ENCODE data around the gene PLEKHS1. TPM values are rescaled to one million over a fixed set of nuclear protein-coding genes. Genes with fewer than 3 reads are reported as not detected.

Gene PLEKHS1
- total RNA-seq: 1 to 10 TPM; 1.9 to 9.0 TPM

DNA sequence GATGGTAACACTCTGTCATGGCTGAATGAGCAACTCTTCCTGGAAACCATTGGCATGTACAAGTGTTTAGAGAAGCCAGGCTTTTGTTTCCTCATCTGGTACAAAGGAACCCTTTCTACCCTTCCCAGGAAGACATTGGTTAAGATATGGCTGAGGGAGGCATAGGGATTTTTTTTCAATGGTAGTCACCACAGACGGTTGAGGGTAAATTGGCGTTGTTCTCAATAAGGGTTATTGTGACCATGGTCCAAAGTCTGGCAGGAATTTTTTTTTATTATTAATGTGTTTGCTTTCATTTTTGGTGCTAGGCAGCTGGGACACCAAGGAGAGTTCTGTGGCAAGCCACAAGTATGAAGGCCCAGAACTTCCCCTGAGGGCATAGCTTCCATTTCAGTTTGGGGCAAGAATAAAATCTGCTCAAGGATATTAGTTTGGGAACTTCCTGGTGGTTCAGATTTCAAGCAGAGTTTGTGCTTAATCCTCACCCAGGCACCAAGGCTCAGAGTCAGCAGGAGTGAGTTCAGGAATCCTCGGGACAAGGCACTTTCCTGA lies at the start of gene PLEKHS1:
Gene PLEKHS1, plus strand, starts transcription at position 502 of the 552 bp plus-strand sequence. CDS start 3,596 bp downstream, outside the sequence.
- no peak for TF ChIP-seq POLR2AphosphoS5 (IDR thresholded peaks at IDR 0.05)
- TF ChIP-seq POLR2A (IDR thresholded peaks at IDR 0.05): no peak
- TF ChIP-seq, protein P1, sequence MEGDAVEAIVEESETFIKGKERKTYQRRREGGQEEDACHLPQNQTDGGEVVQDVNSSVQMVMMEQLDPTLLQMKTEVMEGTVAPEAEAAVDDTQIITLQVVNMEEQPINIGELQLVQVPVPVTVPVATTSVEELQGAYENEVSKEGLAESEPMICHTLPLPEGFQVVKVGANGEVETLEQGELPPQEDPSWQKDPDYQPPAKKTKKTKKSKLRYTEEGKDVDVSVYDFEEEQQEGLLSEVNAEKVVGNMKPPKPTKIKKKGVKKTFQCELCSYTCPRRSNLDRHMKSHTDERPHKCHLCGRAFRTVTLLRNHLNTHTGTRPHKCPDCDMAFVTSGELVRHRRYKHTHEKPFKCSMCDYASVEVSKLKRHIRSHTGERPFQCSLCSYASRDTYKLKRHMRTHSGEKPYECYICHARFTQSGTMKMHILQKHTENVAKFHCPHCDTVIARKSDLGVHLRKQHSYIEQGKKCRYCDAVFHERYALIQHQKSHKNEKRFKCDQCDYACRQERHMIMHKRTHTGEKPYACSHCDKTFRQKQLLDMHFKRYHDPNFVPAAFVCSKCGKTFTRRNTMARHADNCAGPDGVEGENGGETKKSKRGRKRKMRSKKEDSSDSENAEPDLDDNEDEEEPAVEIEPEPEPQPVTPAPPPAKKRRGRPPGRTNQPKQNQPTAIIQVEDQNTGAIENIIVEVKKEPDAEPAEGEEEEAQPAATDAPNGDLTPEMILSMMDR (IDR thresholded peaks at IDR 0.05): no peak
- Histone ChIP-seq H3K27ac (peak within 1 kb of the TSS; percentile 25 to 62), H3K36me3 (no peaks in the 10 kb centered on the region), H3K27me3 (replicated peaks; ENCODE audit: insufficient read depth) (no peaks in the 10 kb centered on the region), H3K9me3 (no peaks in the 10 kb centered on the region), H3K4me3 (no peak within 1 kb of the TSS), H3K4me1 (replicated peaks) (peaks cover 6% of the 10 kb centered on the region)
- DNase-seq (ENCODE audit: low spot score): no peak
- intact Hi-C loops (cut with DNase I): no loop called here
- 89% methylated on average over 3 of the region's 3 CpGs for WGBS

DNA sequence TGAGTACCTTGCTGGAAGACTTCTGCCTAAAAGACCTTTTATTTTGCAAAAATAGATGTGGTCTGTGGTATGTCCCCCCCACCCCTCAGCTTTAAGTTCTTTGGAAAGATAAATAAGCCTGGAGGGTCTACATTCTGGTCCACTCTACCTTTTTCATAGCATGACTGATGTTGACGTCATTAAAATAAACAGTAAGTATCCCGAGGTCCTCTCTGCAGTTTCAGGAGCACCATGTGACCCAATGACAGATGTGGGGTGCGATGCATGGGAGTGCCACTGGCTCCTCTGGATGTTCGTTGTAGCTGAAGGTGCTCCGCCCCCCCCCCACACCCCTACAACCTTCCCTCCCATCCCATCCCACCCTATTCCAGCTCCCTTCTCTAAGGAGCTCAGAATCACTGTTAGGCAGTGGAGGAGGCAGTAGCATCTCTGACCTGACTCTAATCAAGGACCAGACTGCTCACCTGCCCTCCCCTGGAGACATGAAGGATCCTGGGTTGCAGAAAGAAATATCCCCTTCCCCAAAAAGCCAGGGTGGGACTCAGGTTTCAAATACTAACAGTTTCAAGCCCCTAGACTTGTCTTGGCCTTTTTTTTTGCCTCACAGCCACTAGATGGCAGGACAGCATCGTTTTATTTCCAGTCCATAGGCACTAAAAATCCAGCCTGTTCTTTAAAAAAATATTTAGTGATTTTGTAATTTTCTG lies 46.7 kb upstream of the PLEKHS1 start:
- H3K27me3 ChIP-seq (replicated peaks; ENCODE audit: insufficient read depth): no peaks in the 10 kb centered on the region
- WGBS: 35% methylated on average over 6 of the region's 6 CpGs
- DNase-seq (ENCODE audit: low spot score): no peak
- H3K27ac ChIP-seq: no peak overlapping the region
- H3K4me3 ChIP-seq: no peak overlapping the region
- no peak for TF ChIP-seq POLR2AphosphoS5 (IDR thresholded peaks at IDR 0.05)
- TF ChIP-seq, protein P1 (IDR thresholded peaks at IDR 0.05): peak in 3 of 4 experiments; percentile 64 to 72 (median 65)
- H3K36me3 ChIP-seq: no peaks in the 10 kb centered on the region
- H3K4me1 ChIP-seq (replicated peaks): no peaks in the 10 kb centered on the region
- no peaks in the 10 kb centered on the region for H3K9me3 ChIP-seq
- intact Hi-C loops (cut with DNase I): loop anchor here (2.0 to 10.0 kb wide), 3 partner anchors 93 to 398 kb away; no protein-coding TSS in a partner anchor

- H3K36me3 ChIP-seq: no peaks in the 10 kb centered on the region
Observed at GRCh38 chr10:113705344-113705652, 46.2 kb upstream of the PLEKHS1 start.

GRCh38 chr10:113706623-113707022 lies 44.9 kb upstream of the PLEKHS1 start:
- no peak for DNase-seq (ENCODE audit: low spot score)
- Histone ChIP-seq H3K36me3 (no peaks in the 10 kb centered on the region), H3K4me3 (no peak overlapping the region)

More at GRCh38 chr10:113705344-113705652, 46.2 kb upstream of the PLEKHS1 start:
- Histone ChIP-seq H3K4me3 (no peak overlapping the region), H3K27me3 (replicated peaks; ENCODE audit: insufficient read depth) (no peaks in the 10 kb centered on the region), H3K4me1 (replicated peaks) (no peaks in the 10 kb centered on the region), H3K27ac (peak overlapping the region in 1 of 2 donors; percentile 13), H3K9me3 (no peaks in the 10 kb centered on the region)
- TF ChIP-seq, protein P1 (IDR thresholded peaks at IDR 0.05): no peak
- no peak for TF ChIP-seq POLR2AphosphoS5 (IDR thresholded peaks at IDR 0.05)
- no peak for DNase-seq (ENCODE audit: low spot score)
- intact Hi-C loops (cut with DNase I): loop anchor here (2.0 to 10.0 kb wide), 3 partner anchors 92 to 398 kb away; no protein-coding TSS in a partner anchor

More at GRCh38 chr10:113706623-113707022, 44.9 kb upstream of the PLEKHS1 start:
- intact Hi-C loops (cut with DNase I): loop anchor here (5.0 to 10.0 kb wide), 2 partner anchors 91 to 188 kb away; no protein-coding TSS in a partner anchor
- H3K27ac ChIP-seq: no peak overlapping the region
- 55% methylated on average over 5 of the region's 5 CpGs for WGBS
- TF ChIP-seq POLR2AphosphoS5 (IDR thresholded peaks at IDR 0.05) (no peak), POLR2A (IDR thresholded peaks at IDR 0.05) (no peak)
- TF ChIP-seq, protein P1 (IDR thresholded peaks at IDR 0.05): no peak
- no peaks in the 10 kb centered on the region for H3K27me3 ChIP-seq (replicated peaks; ENCODE audit: insufficient read depth)
- H3K9me3 ChIP-seq: no peaks in the 10 kb centered on the region
- no peaks in the 10 kb centered on the region for H3K4me1 ChIP-seq (replicated peaks)

Data from prostate gland (tissue), 2 donors.